Mucosa of stomach (tissue), 1 donor: Measurements from ENCODE around the gene AOX1.
"Not testable (repeated sequence)": the region's sequence is repeated elsewhere in the genome, so short reads cannot be mapped to it uniquely, and the experiment has no call there.

Source experiments
- H3K27me3 ChIP-seq: one replicate; pipeline ENCODE4 v1.7.0; 2013; ENCODE audit warnings: mild to moderate bottlenecking, low read length; ENCODE audit not compliant: control insufficient read depth, insufficient read depth
- H3K36me3 ChIP-seq: one replicate; pipeline ENCODE4 v1.7.0; 2013; ENCODE audit warnings: low read length; ENCODE audit not compliant: control insufficient read depth, insufficient read depth
- H3K4me1 ChIP-seq: one replicate; pipeline ENCODE4 v1.7.0; 2013; ENCODE audit warnings: mild to moderate bottlenecking, low read length; ENCODE audit not compliant: control insufficient read depth, insufficient read depth
- H3K4me3 ChIP-seq: one replicate; pipeline ENCODE4 v1.7.0; 2013; ENCODE audit warnings: low read length
- H3K9ac ChIP-seq: one replicate; pipeline ENCODE4 v1.7.0; 2013; ENCODE audit warnings: mild to moderate bottlenecking, low read length, moderate library complexity
- H3K9me3 ChIP-seq: one replicate; pipeline ENCODE4 v1.7.0; 2013; ENCODE audit warnings: mild to moderate bottlenecking, low read length, moderate library complexity; ENCODE audit not compliant: control insufficient read depth
- donor health status: Pancreatic carcinoma.

The AOX1 gene

DNA sequence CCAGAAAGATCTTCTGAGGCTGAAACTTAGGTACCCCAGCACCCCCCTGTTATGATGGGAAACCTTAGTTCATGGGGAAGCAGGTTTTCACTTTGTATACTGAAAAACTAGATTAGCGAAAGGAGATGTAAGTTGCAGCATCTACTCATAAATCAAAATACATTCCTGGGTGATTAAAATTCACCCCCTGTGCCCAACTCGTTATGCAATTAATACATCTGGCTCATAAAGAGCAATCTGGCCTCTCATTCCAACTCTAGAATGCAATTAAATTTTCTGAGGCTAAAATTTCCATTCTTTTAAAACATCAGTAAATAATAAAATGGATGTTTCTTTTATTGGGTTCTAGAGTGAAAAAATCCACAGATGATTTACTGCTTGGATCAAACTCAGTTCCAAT lies 115.0 kb downstream of the AOX1 start:
- Histone ChIP-seq H3K4me3 (no peak overlapping the region), H3K36me3 (no peaks in the 10 kb centered on the region), H3K9me3 (no peaks in the 10 kb centered on the region), H3K27me3 (no peaks in the 10 kb centered on the region), H3K9ac (no peak overlapping the region), H3K4me1 (no peaks in the 10 kb centered on the region)

DNA sequence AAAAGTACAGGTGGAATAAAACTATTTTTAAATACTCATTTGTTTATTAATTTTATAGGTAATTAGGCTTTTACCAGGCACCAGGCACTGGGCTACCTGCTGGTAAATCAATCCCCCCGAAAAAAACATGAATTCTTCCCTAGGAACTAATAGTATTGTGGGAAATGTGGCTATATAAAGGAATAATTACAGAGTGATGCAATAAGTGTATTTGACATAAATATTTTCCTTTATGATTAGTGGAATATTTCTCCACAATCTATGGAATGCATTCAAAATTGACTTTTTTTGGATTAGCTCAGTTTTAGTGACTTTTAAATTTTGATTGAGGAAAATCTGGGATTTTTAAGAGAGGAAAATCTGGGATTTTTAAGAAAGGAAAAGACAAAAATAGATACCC lies 116.2 kb downstream of the AOX1 start:
- Histone ChIP-seq H3K27me3 (no peaks in the 10 kb centered on the region), H3K36me3 (no peaks in the 10 kb centered on the region), H3K9ac (no peak overlapping the region), H3K4me3 (no peak overlapping the region), H3K9me3 (no peaks in the 10 kb centered on the region), H3K4me1 (no peaks in the 10 kb centered on the region)

DNA sequence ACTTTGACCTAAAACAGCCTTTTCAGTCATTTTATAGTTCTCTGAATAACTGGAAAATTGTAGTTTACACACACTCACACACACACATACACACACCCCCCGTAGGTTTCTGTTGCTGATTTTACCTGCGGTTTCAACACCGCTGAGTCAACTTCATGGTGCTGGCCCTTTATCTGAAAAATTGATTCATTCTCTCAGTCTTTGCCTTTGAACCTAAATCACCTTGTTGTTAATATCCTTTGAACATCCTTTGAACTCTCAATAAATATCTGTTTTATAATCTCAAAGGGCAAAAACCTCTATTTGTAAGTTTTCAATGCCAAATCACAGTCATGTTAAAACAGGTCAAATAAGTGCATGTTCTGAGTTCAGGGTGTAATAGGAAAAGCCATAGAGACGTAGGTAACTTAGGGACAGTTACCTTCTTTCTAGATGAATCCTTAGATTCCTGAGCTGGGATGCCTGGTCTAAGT lies 116.9 kb downstream of the AOX1 start:
- H3K4me1 ChIP-seq, result no peaks in the 10 kb centered on the region

DNA sequence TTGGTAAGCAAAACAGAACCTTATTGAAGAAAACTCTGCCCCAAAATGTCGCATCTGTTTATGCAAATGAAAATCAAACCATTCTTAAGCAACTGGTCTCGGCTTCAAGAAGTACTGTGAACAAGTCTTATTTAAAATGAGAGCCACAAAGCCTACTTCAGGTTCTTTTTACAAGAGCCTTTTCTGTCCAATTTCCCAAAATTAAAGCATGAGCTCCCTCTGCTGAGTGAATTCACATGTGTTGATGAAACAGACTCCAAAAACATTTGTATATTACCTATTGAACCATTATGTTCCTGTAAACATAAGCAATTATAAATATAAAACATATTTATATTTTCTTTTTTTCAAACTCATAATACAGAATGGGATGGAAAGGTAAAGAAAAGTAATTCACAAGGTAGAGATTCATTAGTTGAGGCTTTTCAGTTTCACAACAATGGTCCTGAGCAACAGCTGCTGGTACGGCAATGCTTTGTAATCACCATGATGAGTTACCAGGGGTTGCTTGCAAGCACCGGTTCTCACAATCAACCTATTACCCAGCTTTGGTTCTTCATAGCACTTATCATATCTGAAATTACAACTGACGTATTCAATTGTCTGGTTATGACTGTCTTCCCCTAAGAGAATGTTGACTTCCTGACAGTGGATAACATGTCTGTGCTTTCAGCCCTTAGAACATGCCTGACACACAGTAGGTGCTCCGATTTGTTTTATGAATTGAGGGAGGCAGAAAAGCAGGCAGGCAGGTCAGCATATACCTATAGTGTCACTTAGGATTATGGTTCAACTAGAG lies 117.5 kb downstream of the AOX1 start:
- Histone ChIP-seq H3K4me1 (no peaks in the 10 kb centered on the region), H3K36me3 (no peaks in the 10 kb centered on the region), H3K9me3 (no peaks in the 10 kb centered on the region), H3K27me3 (no peaks in the 10 kb centered on the region), H3K4me3 (no peak overlapping the region), H3K9ac (no peak overlapping the region)

More for the DNA sequence above, 116.9 kb downstream of the AOX1 start:
- no peaks in the 10 kb centered on the region for H3K36me3 ChIP-seq
- no peaks in the 10 kb centered on the region for H3K27me3 ChIP-seq
- no peak overlapping the region for H3K4me3 ChIP-seq
- H3K9ac ChIP-seq, result no peak overlapping the region
- no peaks in the 10 kb centered on the region for H3K9me3 ChIP-seq

DNA sequence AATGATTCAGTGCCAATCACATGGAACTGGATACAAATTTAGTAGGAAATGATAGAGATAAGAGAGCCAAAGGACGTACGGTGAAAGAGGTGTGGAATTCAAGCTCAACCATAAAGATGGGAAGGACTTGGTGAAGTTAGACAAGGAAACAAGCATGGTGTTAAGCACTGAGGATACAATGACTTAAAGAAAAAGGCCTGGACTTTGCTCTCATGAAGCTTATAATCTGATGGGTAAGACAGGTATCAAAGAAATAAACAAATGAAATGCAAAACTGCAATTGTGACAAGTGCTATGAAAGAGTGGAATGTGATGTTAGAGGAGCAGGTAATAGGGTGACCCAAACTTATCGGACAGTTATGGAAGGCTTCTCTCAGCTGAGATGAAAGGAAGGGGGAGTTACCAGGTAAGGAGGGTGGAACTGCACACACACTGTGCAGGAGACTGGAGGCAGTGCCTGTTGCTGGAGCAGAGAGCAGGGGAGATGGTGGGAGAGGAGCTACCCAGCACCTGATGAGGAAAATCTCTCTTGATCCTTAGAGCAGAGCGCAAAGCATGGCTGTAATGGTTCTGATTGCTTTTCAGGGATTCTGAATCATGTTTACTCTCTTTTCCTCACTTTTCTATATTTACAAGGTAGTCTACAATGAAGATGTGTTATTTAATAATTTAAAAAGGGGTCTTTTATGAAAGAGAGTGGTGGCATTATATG lies 118.3 kb downstream of the AOX1 start:
- Histone ChIP-seq H3K4me3 (no peak overlapping the region), H3K9ac (no peak overlapping the region), H3K36me3 (no peaks in the 10 kb centered on the region), H3K4me1 (no peaks in the 10 kb centered on the region), H3K27me3 (no peaks in the 10 kb centered on the region), H3K9me3 (no peaks in the 10 kb centered on the region)

DNA sequence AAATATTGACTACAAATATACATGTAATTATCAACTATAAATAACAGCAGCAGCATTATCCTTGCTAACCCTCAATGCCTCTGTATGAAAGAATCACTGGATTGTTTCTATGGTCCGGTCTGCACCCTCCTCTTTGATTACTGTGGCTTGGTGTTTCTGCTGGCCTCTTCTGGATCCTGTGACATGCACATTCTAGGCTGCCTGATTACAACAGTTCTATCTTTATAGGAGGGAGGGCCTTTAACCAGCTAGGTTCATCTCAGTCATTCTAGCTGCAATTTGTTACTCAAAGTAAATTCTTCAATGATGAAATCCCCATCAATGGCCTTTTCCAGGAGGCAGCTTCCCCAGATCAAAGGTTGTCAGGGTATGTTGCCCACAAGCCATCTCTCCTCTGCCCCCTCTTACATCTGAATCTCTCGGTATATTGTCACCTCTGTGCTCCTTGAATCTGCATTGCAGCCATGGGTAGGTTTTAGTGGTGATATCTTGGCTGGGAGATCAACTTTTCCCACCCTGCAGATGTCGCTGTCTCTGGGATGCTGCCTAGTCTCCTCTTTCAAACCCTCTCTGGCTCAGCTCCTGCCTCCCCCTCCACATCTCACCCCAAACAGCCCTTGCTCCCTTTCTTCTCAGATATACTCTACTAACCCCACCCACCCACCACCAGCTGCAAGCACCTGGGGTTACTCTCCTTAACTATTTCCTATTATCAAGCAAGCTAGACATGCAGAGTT lies 119.7 kb downstream of the AOX1 start:
- no peak overlapping the region for H3K4me3 ChIP-seq
- H3K27me3 ChIP-seq, result no peaks in the 10 kb centered on the region
- H3K4me1 ChIP-seq, result no peaks in the 10 kb centered on the region
- no peak overlapping the region for H3K9ac ChIP-seq
- no peaks in the 10 kb centered on the region for H3K9me3 ChIP-seq
- H3K36me3 ChIP-seq, result no peaks in the 10 kb centered on the region

DNA sequence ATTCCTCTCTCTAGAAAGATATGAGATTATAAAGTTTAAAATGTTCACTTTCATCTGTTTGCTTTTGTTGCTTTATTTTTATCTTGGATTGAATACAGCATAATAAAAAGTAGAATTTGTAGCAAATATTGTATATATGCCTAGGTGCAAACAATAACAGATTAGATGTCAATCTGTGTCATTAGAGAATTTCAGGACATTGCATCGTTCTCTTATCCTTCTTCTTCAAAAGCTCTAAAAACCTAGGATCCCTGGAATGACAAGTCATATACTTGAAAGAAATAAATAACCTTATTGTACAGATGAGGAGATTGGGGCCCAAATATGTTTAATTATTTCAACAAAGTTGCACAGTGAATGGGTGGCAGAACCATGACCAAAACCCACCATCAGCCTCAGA lies 123.1 kb downstream of the AOX1 start:
- Histone ChIP-seq H3K36me3 (no peaks in the 10 kb centered on the region), H3K27me3 (no peaks in the 10 kb centered on the region), H3K9me3 (no peaks in the 10 kb centered on the region), H3K4me3 (no peak overlapping the region), H3K9ac (no peak overlapping the region), H3K4me1 (peaks cover 7% of the 10 kb centered on the region)

DNA sequence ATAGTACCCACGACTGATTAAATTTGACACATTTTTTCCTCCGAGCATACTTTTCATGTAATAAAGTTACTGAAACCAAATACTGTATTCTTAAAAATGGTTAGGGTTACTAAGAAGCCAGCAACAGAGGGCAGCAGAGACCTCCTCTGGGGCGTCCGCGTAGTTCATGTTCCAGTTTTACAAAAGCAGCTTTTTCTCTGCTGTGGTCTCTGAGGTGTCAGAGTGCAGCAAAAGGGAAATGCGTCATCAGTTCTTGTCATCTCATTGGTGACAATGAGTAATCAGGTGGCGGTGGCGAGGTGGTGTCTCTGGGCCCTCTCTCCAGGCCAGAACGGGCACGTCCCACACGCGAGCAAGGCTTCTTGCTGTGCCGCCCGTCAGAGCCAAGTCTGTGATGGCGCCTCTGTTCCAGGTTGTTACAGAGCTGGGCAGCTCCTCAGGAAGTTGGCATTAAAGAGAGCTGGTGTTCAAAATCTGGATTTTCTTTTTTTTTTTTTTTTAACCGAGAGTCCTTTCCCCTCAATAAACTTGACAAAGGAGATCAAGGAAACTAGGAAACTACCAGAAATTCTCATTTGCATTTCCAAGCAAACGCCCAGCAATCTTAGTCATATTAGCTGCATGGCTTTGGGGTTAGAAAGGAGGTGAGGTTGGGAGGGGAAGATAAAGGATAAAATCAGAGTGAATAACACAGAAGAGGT lies 127.3 kb downstream of the AOX1 start:
- H3K27me3 ChIP-seq, result no peaks in the 10 kb centered on the region

DNA sequence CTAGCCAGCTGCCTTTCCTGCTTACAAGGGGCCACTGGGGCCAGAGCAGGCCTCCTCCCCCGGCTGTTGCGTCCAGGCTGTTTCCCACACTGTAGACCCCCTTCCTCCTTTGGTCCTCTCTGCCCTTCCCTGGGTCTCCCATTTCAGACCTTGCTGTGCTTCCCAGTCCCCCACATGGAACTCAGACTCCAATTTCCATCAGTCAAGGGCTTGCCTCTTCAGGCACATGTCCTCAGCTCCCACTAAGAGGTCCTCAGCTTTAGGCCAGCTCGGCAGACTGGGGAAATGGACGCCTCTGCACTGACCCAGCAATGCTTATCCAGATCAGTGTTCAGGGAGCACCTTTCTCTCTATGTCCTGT lies 127.9 kb downstream of the AOX1 start:
- no peaks in the 10 kb centered on the region for H3K9me3 ChIP-seq
- H3K9ac ChIP-seq, result peak overlapping the region; percentile 59
- H3K27me3 ChIP-seq, result no peaks in the 10 kb centered on the region
- no peaks in the 10 kb centered on the region for H3K36me3 ChIP-seq
- peaks cover 7% of the 10 kb centered on the region for H3K4me1 ChIP-seq
- peak overlapping the region; percentile 49 for H3K4me3 ChIP-seq

More for the DNA sequence above, 127.3 kb downstream of the AOX1 start:
- Histone ChIP-seq H3K4me3 (peak overlapping the region; percentile 49), H3K36me3 (no peaks in the 10 kb centered on the region), H3K9me3 (no peaks in the 10 kb centered on the region), H3K9ac (peak overlapping the region; percentile 59), H3K4me1 (peaks cover 7% of the 10 kb centered on the region)

DNA sequence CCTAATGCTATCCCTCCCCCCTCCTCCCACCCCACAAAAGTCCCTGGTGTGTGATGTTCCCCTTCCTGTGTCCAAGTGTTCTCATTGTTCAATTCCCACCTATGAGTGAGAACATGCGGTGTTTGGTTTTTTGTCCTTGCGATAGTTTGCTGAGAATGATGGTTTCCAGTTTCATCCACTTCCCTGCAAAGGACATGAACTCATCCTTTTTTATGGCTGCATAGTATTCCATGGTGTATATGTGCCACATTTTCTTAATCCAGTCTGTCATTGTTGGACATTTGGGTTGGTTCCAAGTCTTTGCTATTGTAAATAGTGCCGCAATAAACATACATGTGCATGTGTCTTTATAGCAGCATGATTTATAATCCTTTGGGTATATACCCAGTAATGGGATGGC lies 129.2 kb downstream of the AOX1 start:
- H3K9ac ChIP-seq, H3K4me3 ChIP-seq, H3K36me3 ChIP-seq: not testable (repeated sequence)

DNA sequence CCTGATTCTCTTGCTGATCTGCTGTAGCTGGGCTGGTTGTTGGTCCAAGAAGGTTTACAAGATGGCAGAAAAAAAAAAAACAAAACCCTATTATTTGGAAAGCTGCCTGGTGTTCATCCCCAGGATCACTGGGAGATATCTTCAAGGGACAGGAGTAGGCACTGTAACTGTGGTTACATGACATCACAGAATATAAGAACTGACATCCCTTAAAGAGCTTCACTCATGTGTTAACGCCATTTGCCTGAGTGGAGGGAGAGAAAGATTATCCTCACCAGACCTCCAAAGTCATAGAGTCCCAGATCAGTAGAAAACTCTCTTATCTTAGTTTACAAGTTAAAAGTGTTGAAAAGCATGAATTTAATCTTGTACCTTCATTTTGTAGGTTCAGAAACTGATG lies 130.6 kb downstream of the AOX1 start:
- Histone ChIP-seq H3K27me3 (no peaks in the 10 kb centered on the region), H3K9me3 (no peaks in the 10 kb centered on the region), H3K4me3 (no peak overlapping the region), H3K4me1 (peaks cover 7% of the 10 kb centered on the region), H3K9ac (no peak overlapping the region), H3K36me3 (no peaks in the 10 kb centered on the region)

More for the DNA sequence above, 129.2 kb downstream of the AOX1 start:
- H3K9me3 ChIP-seq, H3K27me3 ChIP-seq, H3K4me1 ChIP-seq: not testable (repeated sequence)
